ENCODE measurements around the gene TRPV3. TPM values are rescaled to one million over a fixed set of nuclear protein-coding genes. Genes with fewer than 3 reads are reported as not detected.
"Not testable (repeated sequence)": the region's sequence is repeated elsewhere in the genome, so short reads cannot be mapped to it uniquely, and the experiment has no call there.

TRPV3 gene
- total RNA-seq, 1 experiment from 2014 or later = 0.31 TPM

GRCh38 chr17:3566551-3566950 is 8.9 kb upstream of the TRPV3 start:
- CTCF ChIA-PET = no interaction called here
- POLR2A ChIA-PET = no interaction called here
- no peak overlapping the region for H3K4me3 ChIP-seq (ENCODE audit: low read depth in 2 of 2, low read length in 2 of 2)
- intact Hi-C loops (cut with micrococcal nuclease; ENCODE audit: unreplicated experiment) (no loop called here), in situ Hi-C loops (cut with HindIII; ENCODE audit: low pct_unique_long_range_greater_than_20kb, low sequenced_read_pairs) (no loop called here)
- TF ChIP-seq POLR2AphosphoS5 (IDR thresholded peaks at IDR 0.05; ENCODE audit: low read depth, low read length) (no peak), TCF7L2 (IDR thresholded peaks at IDR 0.05; ENCODE audit: low read depth, low read length) (no peak), CTCF (IDR thresholded peaks at IDR 0.05) (no peak), REST (IDR thresholded peaks at IDR 0.05; ENCODE audit: insufficient read depth in 1 of 2, low read depth in 2 of 2, low read length in 1 of 2) (no peak), SIN3A (IDR thresholded peaks at IDR 0.05; ENCODE audit: borderline replicate concordance, insufficient read depth, low read depth, low read length) (no peak)
- H3K36me3 ChIP-seq (ENCODE audit: control insufficient read depth, insufficient read depth, low read length) = no peaks in the 10 kb centered on the region
- no peak for ATAC-seq
- no peak overlapping the region for H3K27ac ChIP-seq (ENCODE audit: low read length)
- no peaks in the 10 kb centered on the region for H3K27me3 ChIP-seq (ENCODE audit: control insufficient read depth, insufficient read depth, low read length)
- BruUV-seq (replicated peaks) = no TSS peak
- no peaks in the 10 kb centered on the region for H3K9me3 ChIP-seq (ENCODE audit: control insufficient read depth, insufficient read depth, low read depth, low read length)
- H3K4me1 ChIP-seq (ENCODE audit: control insufficient read depth, insufficient read depth, low read length) = no peaks in the 10 kb centered on the region
- no peak for DNase-seq (ENCODE audit: low read depth, low spot score)

- DNase-seq (ENCODE audit: low read depth, low spot score) (no peak), ATAC-seq (no peak)
- in situ Hi-C loops (cut with HindIII; ENCODE audit: low pct_unique_long_range_greater_than_20kb, low sequenced_read_pairs) = no loop called here
- ChIA-PET CTCF (no interaction called here), POLR2A (interaction anchor here (0.6 kb wide), 1 partner anchor 254 kb away, joined by 3 read pairs; no protein-coding TSS in a partner anchor)
- H3K27ac ChIP-seq (ENCODE audit: low read length) = no peak overlapping the region
- intact Hi-C loops (cut with micrococcal nuclease; ENCODE audit: unreplicated experiment) = no loop called here
- H3K4me3 ChIP-seq (ENCODE audit: low read depth in 2 of 2, low read length in 2 of 2) = no peak overlapping the region
- H3K27me3 ChIP-seq (ENCODE audit: control insufficient read depth, insufficient read depth, low read length) = no peaks in the 10 kb centered on the region
- H3K4me1 ChIP-seq (ENCODE audit: control insufficient read depth, insufficient read depth, low read length) = no peaks in the 10 kb centered on the region
- no peaks in the 10 kb centered on the region for H3K36me3 ChIP-seq (ENCODE audit: control insufficient read depth, insufficient read depth, low read length)
- no peak for TF ChIP-seq TCF7L2 (IDR thresholded peaks at IDR 0.05; ENCODE audit: low read depth, low read length)
- H3K9me3 ChIP-seq (ENCODE audit: control insufficient read depth, insufficient read depth, low read depth, low read length) = no peaks in the 10 kb centered on the region
- no TSS peak for BruUV-seq (replicated peaks)
Measured at GRCh38 chr17:3565143-3565542, 7.5 kb upstream of the TRPV3 start.

GRCh38 chr17:3564241-3564640 is 6.6 kb upstream of the TRPV3 start:
- CTCF ChIA-PET; ATAC-seq; H3K36me3 ChIP-seq (ENCODE audit: control insufficient read depth, insufficient read depth, low read length); POLR2A ChIA-PET; intact Hi-C loops (cut with micrococcal nuclease; ENCODE audit: unreplicated experiment); BruUV-seq (replicated peaks); H3K4me3 ChIP-seq (ENCODE audit: low read depth in 2 of 2, low read length in 2 of 2); in situ Hi-C loops (cut with HindIII; ENCODE audit: low pct_unique_long_range_greater_than_20kb, low sequenced_read_pairs); H3K27me3 ChIP-seq (ENCODE audit: control insufficient read depth, insufficient read depth, low read length); H3K4me1 ChIP-seq (ENCODE audit: control insufficient read depth, insufficient read depth, low read length); DNase-seq (ENCODE audit: low read depth, low spot score); H3K27ac ChIP-seq (ENCODE audit: low read length); H3K9me3 ChIP-seq (ENCODE audit: control insufficient read depth, insufficient read depth, low read depth, low read length): not testable (repeated sequence)

Measured in Panc1 (cell line).